ENCODE data around the gene MACROD2. TPM values are rescaled to one million over a fixed set of nuclear protein-coding genes. Genes with fewer than 3 reads are reported as not detected.

Gene MACROD2
- total RNA-seq, 6 experiments from 2014 or later = 0.05 to 0.57 (median 0.11) TPM; not detected in 1

GRCh38 chr20:15576411-15576810 lies 1581.1 kb downstream of the MACROD2 start:
- Mint-ChIP-seq H3K9me3 (no peaks in the 10 kb centered on the region; the same call in 1 of the 2 replicates), H3K36me3 (ENCODE audit: low read depth) (no peaks in the 10 kb centered on the region), H3K4me3 (no peak overlapping the region), H3K4me1 (ENCODE audit: low read depth) (no peaks in the 10 kb centered on the region), H3K27ac (no peak overlapping the region), H3K27me3 (ENCODE audit: insufficient read depth) (no peaks in the 10 kb centered on the region)
- no peak for DNase-seq
- TF ChIP-seq, protein P1, sequence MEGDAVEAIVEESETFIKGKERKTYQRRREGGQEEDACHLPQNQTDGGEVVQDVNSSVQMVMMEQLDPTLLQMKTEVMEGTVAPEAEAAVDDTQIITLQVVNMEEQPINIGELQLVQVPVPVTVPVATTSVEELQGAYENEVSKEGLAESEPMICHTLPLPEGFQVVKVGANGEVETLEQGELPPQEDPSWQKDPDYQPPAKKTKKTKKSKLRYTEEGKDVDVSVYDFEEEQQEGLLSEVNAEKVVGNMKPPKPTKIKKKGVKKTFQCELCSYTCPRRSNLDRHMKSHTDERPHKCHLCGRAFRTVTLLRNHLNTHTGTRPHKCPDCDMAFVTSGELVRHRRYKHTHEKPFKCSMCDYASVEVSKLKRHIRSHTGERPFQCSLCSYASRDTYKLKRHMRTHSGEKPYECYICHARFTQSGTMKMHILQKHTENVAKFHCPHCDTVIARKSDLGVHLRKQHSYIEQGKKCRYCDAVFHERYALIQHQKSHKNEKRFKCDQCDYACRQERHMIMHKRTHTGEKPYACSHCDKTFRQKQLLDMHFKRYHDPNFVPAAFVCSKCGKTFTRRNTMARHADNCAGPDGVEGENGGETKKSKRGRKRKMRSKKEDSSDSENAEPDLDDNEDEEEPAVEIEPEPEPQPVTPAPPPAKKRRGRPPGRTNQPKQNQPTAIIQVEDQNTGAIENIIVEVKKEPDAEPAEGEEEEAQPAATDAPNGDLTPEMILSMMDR (IDR thresholded peaks at IDR 0.05) = no peak

DNA sequence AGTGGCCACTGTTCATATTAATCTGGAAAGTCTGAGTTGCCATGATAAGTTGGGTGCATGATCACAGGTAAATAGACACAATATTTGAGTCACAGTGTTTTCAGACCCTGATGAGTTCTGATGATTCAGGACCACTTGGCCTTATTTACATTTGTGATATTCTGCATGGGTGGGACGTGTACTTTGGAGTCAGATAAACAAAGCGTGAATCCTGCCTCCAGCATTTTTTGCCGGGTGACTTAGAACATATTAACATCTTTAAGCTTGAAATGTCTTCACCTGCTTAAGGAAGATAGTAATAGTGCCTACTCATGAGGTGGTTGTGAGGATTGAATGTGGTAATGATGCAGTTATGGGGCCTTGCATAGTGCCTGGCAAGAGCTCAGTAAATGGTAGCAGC lies 1582.8 kb downstream of the MACROD2 start:
- TF ChIP-seq, protein P1 (IDR thresholded peaks at IDR 0.05) = no peak
- Mint-ChIP-seq H3K4me3 (no peak overlapping the region), H3K36me3 (ENCODE audit: low read depth) (no peaks in the 10 kb centered on the region), H3K27ac (no peak overlapping the region), H3K9me3 (no peaks in the 10 kb centered on the region; the same call in 1 of the 2 replicates), H3K4me1 (ENCODE audit: low read depth) (no peaks in the 10 kb centered on the region), H3K27me3 (ENCODE audit: insufficient read depth) (no peaks in the 10 kb centered on the region)
- DNase-seq = no peak

DNA sequence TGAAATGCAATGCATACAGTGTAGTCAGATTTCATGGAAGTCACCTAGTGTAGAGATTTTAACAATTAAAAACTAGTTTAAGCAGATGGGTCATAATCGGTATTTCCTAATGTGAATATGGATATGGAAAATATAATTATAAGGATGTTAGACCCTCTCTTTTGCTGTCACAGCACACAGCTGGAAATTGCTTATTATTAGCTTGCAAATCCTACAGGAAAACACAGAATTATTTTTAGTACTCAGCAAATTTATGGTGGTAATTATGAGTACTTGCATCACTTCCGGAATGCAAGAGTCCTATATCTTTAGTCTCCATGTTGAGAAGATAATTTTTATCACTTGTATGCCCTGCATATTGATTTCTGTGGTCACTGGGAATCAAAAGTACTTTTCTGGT lies 1584.4 kb downstream of the MACROD2 start:
- Mint-ChIP-seq H3K9me3 (no peaks in the 10 kb centered on the region; the same call in 1 of the 2 replicates), H3K27me3 (ENCODE audit: insufficient read depth) (no peaks in the 10 kb centered on the region), H3K4me3 (no peak overlapping the region), H3K27ac (no peak overlapping the region), H3K36me3 (ENCODE audit: low read depth) (no peaks in the 10 kb centered on the region), H3K4me1 (ENCODE audit: low read depth) (no peaks in the 10 kb centered on the region)
- TF ChIP-seq, protein P1 (IDR thresholded peaks at IDR 0.05) = no peak
- no peak for DNase-seq

DNA sequence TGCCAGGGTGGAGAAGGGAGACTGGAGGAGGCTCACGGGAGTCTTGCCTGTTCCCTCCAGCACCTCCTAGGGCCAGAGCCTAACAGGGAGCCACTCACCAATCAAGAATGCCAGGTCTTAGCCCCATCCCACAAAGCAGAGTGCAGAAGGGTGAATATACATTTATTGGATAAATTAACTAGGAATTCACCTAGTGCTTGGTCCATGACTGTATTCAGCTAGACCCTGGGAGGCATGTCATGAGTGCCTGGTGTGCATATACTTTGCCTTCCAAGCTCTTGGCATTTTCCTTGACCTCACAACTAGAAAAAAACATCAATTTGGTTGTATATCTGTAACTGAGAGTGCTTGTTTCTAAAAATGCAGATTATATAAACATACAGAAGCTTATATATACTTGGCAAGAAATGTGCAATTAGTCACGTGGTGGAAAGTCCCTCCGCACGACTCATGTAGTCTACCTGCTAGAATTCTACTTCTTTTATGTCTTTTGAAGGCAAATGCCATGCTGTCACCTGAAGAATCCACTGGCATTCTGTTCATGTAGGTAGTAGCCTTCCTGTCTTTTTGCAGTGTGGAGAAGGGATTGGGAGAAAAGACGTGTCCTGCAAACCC lies 1586.9 kb downstream of the MACROD2 start:
- Mint-ChIP-seq H3K27me3 (ENCODE audit: insufficient read depth) (peaks cover 1% of the 10 kb centered on the region; the same call in 1 of the 2 replicates), H3K4me1 (ENCODE audit: low read depth) (no peaks in the 10 kb centered on the region), H3K4me3 (no peak overlapping the region), H3K27ac (no peak overlapping the region), H3K9me3 (no peaks in the 10 kb centered on the region; the same call in 1 of the 2 replicates), H3K36me3 (ENCODE audit: low read depth) (no peaks in the 10 kb centered on the region)
- no peak for DNase-seq
- TF ChIP-seq, protein P1 (IDR thresholded peaks at IDR 0.05) = no peak

DNA sequence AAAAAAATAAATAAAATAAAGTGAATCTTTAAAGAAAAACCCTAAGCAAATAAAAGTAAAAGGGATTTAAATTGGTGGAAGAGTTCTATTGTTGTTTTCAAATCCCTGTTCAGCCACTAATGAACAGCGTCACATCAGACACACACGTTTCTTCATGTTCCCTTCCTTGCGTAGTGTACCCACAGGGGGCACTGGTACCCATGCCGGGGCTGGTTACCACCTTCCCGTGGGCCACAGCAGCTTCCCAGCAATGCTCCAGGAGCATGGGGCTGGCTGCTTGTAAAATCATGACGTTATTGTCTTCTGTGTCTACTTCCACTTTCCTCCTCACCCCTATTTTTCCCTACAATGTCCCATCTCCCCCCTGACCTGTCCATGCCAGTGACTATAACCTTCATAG lies 1589.2 kb downstream of the MACROD2 start:
- H3K36me3 Mint-ChIP-seq (ENCODE audit: low read depth) = no peaks in the 10 kb centered on the region
- H3K9me3 Mint-ChIP-seq = no peaks in the 10 kb centered on the region; the same call in 1 of the 2 replicates
- H3K4me3 Mint-ChIP-seq = peak overlapping the region; percentile 2; the same call in 1 of the 2 replicates
- DNase-seq = no peak
- TF ChIP-seq, protein P1 (IDR thresholded peaks at IDR 0.05) = 0 out of 2 replicates have a peak, but pooled peaks have one; percentile 9
- H3K27ac Mint-ChIP-seq = no peak overlapping the region
- no peaks in the 10 kb centered on the region for H3K4me1 Mint-ChIP-seq (ENCODE audit: low read depth)
- H3K27me3 Mint-ChIP-seq (ENCODE audit: insufficient read depth) = peaks cover 1% of the 10 kb centered on the region; the same call in 1 of the 2 replicates
